ENCODE measurements around the gene CASD1. TPM values are rescaled to one million over a fixed set of nuclear protein-coding genes. Genes with fewer than 3 reads are reported as not detected.
A peak's percentile ranks its signal among the peaks of the same experiment; 100 is the strongest.

The CASD1 gene
- 8.5 TPM for polyA plus RNA-seq (2012; ENCODE audit: missing spikeins)

DNA sequence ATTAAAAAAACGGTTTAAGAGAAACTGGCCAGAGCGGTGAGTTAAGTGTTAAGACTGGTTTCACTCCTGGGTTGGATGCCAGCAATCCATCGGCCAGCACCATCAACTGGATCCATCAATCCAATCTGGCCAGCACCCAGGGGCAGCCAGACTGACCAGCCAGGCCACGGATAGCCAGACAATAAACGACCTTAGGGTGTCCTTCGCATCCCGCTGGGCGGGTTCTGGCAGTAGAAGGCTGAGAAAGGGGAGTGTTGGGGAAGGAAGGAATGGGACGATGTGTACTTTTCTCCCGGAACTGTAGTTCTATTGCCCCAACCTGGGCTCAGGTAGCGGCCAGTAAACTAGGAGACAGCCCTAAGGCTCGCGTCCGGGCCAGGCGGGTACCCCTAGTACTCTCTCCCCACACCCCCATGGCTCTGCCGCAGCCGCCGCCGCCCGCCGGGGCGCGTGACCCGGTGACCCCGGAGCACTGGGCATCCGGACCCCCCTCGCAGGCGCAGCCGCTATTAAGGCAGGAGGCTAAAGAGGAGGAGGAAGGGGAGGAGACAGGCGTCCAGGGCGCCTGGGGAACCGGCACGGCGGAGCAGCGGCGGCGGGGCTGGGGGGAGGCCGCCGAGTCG, at the start of gene CASD1:
Gene CASD1, plus strand, starts transcription at position 546 of the 623 bp plus-strand sequence. CDS start 276 bp downstream, outside the sequence.
- TF ChIP-seq POLR2AphosphoS5 (IDR thresholded peaks at IDR 0.05; ENCODE audit: low read depth, low read length) (no peak), POLR2A (IDR thresholded peaks at IDR 0.05; ENCODE audit: low read depth, low read length) (no peak), TAF1 (IDR thresholded peaks at IDR 0.05; ENCODE audit: borderline replicate concordance, low read depth, low read length) (no peak)
- DNase-seq (ENCODE audit: insufficient read length) (no peak), FAIRE-seq (peak; percentile 51)

GRCh38 chr7:94466516-94466915, 43.1 kb upstream of the CASD1 start:
- DNase-seq (ENCODE audit: insufficient read length), result no peak
- FAIRE-seq, result no peak
- no peak for TF ChIP-seq TAF1 (IDR thresholded peaks at IDR 0.05; ENCODE audit: borderline replicate concordance, low read depth, low read length)
- no peak for TF ChIP-seq POLR2A (IDR thresholded peaks at IDR 0.05; ENCODE audit: low read depth, low read length)
- TF ChIP-seq POLR2AphosphoS5 (IDR thresholded peaks at IDR 0.05; ENCODE audit: low read depth, low read length), result no peak

- FAIRE-seq, result no peak
- no peak for DNase-seq (ENCODE audit: insufficient read length)
- TF ChIP-seq POLR2A (IDR thresholded peaks at IDR 0.05; ENCODE audit: low read depth, low read length), result no peak
- no peak for TF ChIP-seq TAF1 (IDR thresholded peaks at IDR 0.05; ENCODE audit: borderline replicate concordance, low read depth, low read length)
Observed at GRCh38 chr7:94471604-94472003, 38.0 kb upstream of the CASD1 start.

DNA sequence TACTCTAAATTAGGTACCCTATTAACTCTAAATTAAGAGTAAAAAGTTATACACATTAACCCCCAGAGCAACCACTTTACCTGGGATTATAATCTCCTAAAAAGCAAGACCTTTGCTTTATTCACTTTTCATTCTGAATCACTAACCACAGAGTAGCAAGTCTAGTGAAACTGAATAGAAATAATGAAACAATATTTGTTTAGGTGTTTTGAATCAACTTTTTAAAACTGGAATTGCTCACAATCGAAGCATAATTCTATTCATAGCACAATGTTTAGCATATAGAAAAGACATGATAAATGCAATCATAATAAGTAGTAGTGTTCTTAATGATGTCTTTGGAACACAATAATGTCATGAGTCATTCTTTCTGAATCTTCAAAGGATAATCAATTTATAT, 37.0 kb upstream of the CASD1 start:
- DNase-seq (ENCODE audit: insufficient read length) (no peak), FAIRE-seq (no peak)
- TF ChIP-seq POLR2AphosphoS5 (IDR thresholded peaks at IDR 0.05; ENCODE audit: low read depth, low read length) (no peak), POLR2A (IDR thresholded peaks at IDR 0.05; ENCODE audit: low read depth, low read length) (no peak), TAF1 (IDR thresholded peaks at IDR 0.05; ENCODE audit: borderline replicate concordance, low read depth, low read length) (no peak)

DNA sequence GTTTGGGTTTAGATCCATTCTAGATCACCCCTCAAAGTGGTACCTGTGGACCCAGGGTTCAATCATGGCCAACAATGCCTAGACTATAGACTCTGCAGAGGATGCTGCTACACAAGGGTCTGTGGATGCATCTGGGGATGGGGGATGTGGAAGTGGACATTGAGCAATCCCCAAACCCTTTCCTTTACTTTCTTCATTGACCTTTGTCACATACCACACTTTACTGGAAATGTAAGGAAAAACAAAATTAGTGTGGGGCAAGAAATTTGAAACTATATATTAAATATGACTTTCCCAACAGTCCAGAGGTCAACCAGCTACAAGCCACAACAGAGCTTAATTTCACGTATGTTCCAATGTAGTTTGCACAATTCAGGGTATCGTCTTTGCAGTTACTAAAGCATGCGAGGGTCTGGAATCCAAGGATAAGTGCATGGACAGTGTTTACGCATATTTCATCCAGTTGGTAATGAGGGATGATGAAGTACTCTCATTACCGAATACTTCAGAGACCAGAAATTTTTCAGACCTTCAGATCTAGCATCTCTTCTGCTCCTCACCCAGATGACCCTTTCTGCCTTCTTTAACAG, 33.3 kb upstream of the CASD1 start:
- FAIRE-seq (no peak), DNase-seq (ENCODE audit: insufficient read length) (no peak)
- TF ChIP-seq POLR2AphosphoS5 (IDR thresholded peaks at IDR 0.05; ENCODE audit: low read depth, low read length), result no peak
- TF ChIP-seq TAF1 (IDR thresholded peaks at IDR 0.05; ENCODE audit: borderline replicate concordance, low read depth, low read length), result no peak
- no peak for TF ChIP-seq POLR2A (IDR thresholded peaks at IDR 0.05; ENCODE audit: low read depth, low read length)

DNA sequence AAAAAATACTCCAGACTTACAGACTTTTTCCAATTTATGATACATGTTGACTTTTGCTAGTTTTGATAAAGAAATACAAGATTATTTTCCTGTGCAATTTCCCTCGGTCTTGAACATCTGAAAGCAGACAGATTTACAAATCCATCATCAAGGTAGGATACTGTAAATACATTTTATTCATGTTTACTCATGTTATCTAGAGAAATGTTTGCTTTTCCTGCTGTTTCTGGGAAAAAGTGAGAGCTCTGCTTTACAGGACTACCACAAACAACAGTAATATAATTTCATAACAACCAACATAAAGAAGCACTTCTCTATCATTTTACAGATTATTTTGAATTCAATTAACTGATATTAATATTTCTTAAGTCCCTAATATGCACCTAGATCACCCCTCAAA, 31.7 kb upstream of the CASD1 start:
- TF ChIP-seq POLR2AphosphoS5 (IDR thresholded peaks at IDR 0.05; ENCODE audit: low read depth, low read length), result no peak
- TF ChIP-seq TAF1 (IDR thresholded peaks at IDR 0.05; ENCODE audit: borderline replicate concordance, low read depth, low read length), result no peak
- no peak for TF ChIP-seq POLR2A (IDR thresholded peaks at IDR 0.05; ENCODE audit: low read depth, low read length)
- FAIRE-seq, result no peak

DNA sequence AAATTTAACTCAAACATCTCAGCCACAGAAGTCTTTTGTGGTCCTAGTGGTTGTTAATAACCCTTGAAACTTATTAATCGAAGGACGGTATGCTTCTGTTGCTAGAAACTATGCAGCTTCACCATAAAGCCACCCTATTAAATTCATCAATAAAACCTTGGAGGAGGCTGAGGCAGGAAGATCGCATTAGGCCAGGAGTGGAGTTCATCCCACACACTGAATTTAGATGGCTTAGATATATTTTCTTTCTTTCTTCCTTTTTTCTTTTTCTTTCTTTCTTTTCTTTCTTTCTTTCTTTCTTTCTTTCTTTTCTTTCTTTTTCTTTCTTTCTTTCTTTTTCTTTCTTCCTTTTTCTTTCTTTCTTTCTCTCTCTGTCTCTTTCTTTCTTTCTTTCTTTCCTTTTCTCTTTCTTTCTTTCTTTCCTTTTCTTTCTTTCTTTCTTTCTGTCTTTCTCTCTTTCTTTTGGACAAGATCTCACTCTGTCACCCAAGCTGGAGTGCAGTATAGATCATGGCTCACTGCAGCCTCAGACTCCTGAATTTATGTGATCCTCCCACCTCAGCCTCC, 30.9 kb upstream of the CASD1 start:
- no peak for FAIRE-seq
- TF ChIP-seq POLR2A (IDR thresholded peaks at IDR 0.05; ENCODE audit: low read depth, low read length) (no peak), POLR2AphosphoS5 (IDR thresholded peaks at IDR 0.05; ENCODE audit: low read depth, low read length) (no peak), TAF1 (IDR thresholded peaks at IDR 0.05; ENCODE audit: borderline replicate concordance, low read depth, low read length) (no peak)
- DNase-seq (ENCODE audit: insufficient read length), result no peak

More for the DNA sequence above, 31.7 kb upstream of the CASD1 start:
- no peak for DNase-seq (ENCODE audit: insufficient read length)

DNA sequence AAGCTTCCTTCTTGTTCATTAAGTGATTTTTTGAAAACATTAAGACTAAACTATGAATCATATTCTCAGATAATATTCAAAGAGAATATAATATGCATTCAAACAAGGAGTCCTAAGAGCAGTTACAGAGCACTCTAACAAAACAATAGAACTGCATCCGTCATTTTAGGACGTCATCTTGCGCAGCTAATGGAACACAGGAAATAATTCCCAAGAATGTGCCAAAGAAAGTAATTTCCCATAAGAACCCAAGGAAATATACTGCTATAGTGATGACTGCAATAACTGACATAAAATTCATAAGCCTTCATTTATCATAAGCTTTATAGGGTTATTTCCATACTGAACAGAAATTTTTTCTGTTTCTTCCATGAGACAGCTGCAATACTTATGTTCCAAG, 28.3 kb upstream of the CASD1 start:
- no peak for TF ChIP-seq POLR2A (IDR thresholded peaks at IDR 0.05; ENCODE audit: low read depth, low read length)
- no peak for TF ChIP-seq POLR2AphosphoS5 (IDR thresholded peaks at IDR 0.05; ENCODE audit: low read depth, low read length)
- no peak for TF ChIP-seq TAF1 (IDR thresholded peaks at IDR 0.05; ENCODE audit: borderline replicate concordance, low read depth, low read length)
- no peak for DNase-seq (ENCODE audit: insufficient read length)
- no peak for FAIRE-seq

- TF ChIP-seq POLR2A (IDR thresholded peaks at IDR 0.05; ENCODE audit: low read depth, low read length) (no peak), TAF1 (IDR thresholded peaks at IDR 0.05; ENCODE audit: borderline replicate concordance, low read depth, low read length) (no peak), POLR2AphosphoS5 (IDR thresholded peaks at IDR 0.05; ENCODE audit: low read depth, low read length) (no peak)
- FAIRE-seq (no peak), DNase-seq (ENCODE audit: insufficient read length) (no peak)
Observed at GRCh38 chr7:94482796-94483195, 26.8 kb upstream of the CASD1 start.

DNA sequence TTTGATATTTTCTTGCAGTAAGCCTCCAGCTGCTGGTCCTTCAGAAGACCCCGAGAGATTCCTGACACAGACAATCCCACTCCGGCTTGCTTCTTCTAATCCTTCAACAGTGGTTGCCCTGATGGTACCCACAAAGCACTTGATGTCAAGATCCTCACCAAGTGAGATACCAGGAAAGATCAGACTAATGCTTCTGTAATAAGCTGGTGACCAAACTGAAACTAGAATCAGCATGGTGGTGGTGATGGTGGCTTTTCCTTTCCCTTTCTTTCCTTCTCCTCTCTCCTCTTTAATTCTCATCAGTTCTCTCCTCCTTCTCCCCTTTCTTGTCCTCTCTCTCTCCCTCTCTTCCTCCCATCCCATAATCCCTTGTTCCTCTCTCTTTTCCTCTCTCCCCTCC, 25.8 kb upstream of the CASD1 start:
- TF ChIP-seq POLR2AphosphoS5 (IDR thresholded peaks at IDR 0.05; ENCODE audit: low read depth, low read length) (no peak), POLR2A (IDR thresholded peaks at IDR 0.05; ENCODE audit: low read depth, low read length) (no peak), TAF1 (IDR thresholded peaks at IDR 0.05; ENCODE audit: borderline replicate concordance, low read depth, low read length) (no peak)
- FAIRE-seq, result no peak
- no peak for DNase-seq (ENCODE audit: insufficient read length)

GRCh38 chr7:94486216-94486615, 23.4 kb upstream of the CASD1 start:
- TF ChIP-seq POLR2AphosphoS5 (IDR thresholded peaks at IDR 0.05; ENCODE audit: low read depth, low read length), result no peak
- TF ChIP-seq POLR2A (IDR thresholded peaks at IDR 0.05; ENCODE audit: low read depth, low read length), result no peak
- no peak for TF ChIP-seq TAF1 (IDR thresholded peaks at IDR 0.05; ENCODE audit: borderline replicate concordance, low read depth, low read length)
- FAIRE-seq (no peak), DNase-seq (ENCODE audit: insufficient read length) (no peak)

GRCh38 chr7:94491410-94491809, 18.2 kb upstream of the CASD1 start:
- TF ChIP-seq TAF1 (IDR thresholded peaks at IDR 0.05; ENCODE audit: borderline replicate concordance, low read depth, low read length) (no peak), POLR2AphosphoS5 (IDR thresholded peaks at IDR 0.05; ENCODE audit: low read depth, low read length) (no peak), POLR2A (IDR thresholded peaks at IDR 0.05; ENCODE audit: low read depth, low read length) (no peak)
- DNase-seq (ENCODE audit: insufficient read length), result no peak
- FAIRE-seq, result no peak

All from GM12892 (cell line).